ENCODE results near the gene MOB3B.

GRCh38 chr9:27379311-27380251 lies 150.0 kb downstream of the MOB3B start:
- TF ChIP-seq, protein P1, sequence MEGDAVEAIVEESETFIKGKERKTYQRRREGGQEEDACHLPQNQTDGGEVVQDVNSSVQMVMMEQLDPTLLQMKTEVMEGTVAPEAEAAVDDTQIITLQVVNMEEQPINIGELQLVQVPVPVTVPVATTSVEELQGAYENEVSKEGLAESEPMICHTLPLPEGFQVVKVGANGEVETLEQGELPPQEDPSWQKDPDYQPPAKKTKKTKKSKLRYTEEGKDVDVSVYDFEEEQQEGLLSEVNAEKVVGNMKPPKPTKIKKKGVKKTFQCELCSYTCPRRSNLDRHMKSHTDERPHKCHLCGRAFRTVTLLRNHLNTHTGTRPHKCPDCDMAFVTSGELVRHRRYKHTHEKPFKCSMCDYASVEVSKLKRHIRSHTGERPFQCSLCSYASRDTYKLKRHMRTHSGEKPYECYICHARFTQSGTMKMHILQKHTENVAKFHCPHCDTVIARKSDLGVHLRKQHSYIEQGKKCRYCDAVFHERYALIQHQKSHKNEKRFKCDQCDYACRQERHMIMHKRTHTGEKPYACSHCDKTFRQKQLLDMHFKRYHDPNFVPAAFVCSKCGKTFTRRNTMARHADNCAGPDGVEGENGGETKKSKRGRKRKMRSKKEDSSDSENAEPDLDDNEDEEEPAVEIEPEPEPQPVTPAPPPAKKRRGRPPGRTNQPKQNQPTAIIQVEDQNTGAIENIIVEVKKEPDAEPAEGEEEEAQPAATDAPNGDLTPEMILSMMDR (IDR thresholded peaks at IDR 0.05), result no peak
- no peak for TF ChIP-seq POLR2A (IDR thresholded peaks at IDR 0.05)
